HG03521 (cell line): ENCODE measurements around the gene GRID2.

Source experiments
- ATAC-seq: cut with Tn5 transposase; IDR thresholded peaks from one replicate; pipeline ENCODE4 v1.9.1; 2021; ENCODE audit warnings: mild to moderate bottlenecking, moderate library complexity; ENCODE audit not compliant: unreplicated experiment

GRID2 gene

DNA sequence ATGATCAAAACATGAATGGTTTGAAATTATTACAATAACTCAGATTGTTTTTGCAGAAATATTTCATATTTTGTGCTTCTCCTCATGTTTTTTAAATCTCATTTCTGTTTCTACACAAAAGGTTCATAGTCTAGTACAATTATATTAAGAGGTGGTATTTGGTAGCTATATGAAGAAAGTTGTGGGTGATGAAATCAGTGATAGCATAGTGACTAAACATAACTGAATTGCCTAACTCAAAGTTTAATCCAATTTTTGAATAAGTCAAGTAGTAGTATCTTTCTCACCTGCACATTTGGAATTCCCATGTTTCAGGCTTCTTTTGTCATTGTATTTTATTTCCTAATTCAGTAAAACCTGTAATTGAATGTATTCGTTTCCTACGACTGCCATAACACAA lies 648.7 kb downstream of the GRID2 start:
- no peak for ATAC-seq

DNA sequence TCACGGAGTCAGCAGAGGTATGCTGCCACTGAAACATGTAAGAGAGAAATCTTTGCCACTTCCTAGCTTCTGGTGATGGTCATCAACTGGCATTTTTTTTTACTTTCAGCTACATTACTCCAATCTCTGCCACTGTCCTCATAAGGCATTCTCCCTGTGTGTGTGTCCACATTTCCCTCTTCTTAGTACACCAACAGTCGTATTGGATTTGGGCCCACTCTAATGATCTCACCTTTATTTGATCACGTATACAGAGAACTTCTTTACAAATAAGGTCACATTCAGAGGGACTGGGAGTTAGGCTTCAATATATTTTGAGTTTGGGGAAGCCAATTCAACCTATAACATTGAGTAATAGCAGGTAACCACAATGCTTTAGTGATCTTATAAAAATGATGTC lies 649.1 kb downstream of the GRID2 start:
- no peak for ATAC-seq

DNA sequence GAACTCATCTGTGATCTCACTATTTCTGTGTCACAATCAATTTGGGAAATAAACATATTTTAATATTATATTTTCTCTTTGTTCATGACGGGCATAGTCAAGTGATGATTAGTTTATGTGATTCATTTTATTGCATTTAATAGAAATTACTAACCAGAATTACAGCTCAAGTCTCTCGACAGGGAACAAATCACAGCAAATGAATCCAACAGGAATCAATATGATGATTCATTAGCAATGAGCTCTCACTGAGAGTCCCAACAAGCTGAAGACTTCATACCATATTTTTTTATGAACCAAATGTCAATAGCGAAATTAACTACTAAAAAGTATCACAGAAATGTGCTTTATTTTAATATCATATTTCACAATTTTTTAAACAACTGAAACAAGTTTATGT lies 649.7 kb downstream of the GRID2 start:
- ATAC-seq, result no peak

DNA sequence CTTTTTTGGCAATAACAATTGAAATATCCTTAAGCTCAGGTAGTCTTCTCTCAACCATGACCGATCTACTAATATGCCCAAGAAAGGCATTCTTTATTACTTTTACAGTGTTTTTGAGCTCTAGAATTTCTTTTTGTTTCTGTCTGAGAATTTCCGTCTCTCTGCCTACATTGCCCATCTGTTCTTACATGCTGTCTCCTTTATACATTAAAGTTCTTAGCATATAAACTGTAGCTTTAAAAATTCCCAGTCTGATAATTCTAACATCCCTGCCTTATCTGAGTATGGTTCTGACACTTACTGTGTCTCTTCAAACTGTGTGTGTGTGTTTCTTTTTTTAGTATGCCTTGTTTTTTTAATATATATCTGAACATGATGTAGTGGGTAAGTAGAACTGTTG lies 658.1 kb downstream of the GRID2 start:
- ATAC-seq, result no peak

DNA sequence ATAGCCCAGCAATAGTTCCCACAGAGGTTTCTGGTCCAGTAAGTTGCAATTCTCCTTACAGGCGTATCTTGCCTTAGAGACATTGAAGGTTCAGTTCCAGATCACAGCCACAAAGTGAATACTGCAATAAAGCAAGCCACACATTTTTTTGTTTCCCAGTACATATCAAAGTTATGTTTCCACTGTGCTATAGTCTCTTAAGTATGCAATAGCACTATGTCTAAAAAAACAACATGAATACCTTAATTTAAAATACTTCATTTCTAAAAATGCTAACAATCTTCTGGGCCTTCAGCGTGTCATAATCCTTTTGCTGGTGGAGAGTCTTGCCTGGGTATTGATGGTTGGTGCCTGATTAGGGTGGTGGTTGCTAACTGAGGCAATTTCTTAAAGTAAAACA lies 659.1 kb downstream of the GRID2 start:
- ATAC-seq, result no peak

DNA sequence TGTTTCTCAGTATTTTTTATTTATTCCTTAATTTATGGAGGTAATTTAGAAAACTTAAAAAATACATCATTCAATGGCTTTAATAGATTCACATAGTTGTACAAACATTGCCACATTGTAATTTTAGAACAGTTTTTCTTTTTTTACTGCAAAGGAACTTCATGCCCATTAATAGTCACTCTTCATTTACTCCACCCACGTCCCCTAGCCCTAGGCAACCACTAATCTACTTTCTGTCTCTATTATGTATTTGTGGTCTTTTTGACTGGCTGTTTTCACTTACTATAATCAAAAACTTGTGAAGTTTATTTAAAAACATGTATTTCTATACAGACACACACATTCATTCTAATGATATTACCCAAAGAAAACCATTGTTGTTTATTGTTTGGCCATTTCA lies 664.8 kb downstream of the GRID2 start:
- ATAC-seq, result no peak

DNA sequence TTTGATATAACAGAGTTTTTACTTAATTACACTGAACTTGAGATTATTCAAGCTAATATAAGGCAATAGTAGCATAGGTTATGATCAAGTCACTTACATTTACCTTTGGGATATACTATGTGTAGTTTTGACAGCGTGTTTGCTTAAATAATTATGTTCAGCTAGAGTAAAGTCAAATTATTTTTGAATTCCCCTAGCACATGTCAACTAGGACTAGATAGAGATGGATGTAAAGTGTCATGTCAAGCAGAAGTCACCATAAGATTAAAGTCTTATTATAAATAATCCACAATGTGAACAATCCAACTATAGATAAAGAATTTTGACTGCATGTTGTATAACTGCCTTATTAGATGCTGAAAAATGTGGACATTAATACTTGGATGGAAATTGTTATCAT lies 665.2 kb downstream of the GRID2 start:
- ATAC-seq, result no peak

DNA sequence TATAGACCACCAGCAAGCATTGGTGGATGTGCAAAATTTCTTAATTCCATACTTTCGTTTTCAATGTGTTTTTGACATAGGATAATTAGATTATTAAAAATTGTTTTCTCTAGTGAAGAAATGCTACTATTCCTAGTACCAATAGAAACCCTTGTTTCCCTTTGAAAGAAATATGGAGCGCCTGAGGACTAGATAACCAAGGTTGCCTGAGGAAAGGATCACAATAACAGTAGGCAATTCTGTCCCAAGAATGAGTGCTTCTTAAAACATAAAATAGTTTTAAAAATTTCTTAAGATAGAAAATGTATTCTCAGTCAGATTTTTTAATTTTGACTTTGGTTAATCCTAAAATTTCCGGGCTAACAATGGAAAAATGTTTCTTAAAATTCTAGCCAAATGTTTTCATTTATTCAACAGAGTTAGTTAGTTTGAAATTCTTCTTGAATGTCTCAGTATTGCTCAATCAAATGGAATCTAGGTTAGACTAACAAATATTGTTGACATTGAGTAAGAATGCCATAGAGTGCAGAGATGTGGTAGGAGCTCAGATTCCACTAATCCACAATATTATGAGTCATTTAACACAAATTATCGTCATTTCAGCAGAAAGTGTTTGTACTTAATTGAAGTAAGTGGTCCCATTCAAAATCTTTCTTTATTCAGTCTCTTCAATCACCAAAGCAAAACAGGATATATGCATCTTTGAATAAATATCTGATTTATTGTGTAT lies 666.0 kb downstream of the GRID2 start:
- no peak for ATAC-seq

DNA sequence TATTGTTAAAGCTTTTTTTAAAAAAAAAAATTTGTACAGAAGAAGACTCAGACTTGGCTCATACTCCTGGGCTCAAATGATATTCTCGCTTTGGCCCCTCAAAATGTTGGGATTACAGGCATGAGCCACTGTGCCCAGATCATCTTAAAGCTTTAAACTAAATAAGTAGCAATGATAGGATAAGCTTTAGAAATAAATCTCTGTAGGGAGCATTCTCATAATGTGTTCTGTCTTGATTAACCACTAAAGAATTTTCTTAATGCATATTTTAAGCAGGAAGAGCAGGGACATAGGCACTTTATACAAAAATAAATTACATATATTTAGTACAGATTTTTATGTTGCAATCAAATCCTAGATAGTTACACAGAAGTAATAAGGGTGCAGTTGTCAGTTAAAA lies 667.2 kb downstream of the GRID2 start:
- no peak for ATAC-seq

DNA sequence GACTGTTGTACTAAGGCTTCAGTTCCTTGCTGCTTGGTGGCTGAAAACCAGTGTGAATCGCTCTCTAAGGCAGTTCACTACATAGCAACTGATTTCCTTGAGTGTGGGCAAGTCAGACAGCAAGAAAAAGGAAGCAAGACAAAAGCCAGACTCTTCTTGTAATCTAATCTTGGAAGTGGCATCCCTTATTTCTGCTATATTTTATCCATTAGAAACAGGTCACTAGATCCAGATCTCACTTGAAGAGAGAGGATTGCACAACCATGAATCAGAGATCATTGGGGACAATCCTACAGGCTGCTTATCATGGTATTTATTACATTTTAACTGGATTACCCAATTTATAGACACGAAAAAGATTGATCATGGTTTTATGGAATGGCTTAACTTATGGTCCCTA lies 684.5 kb downstream of the GRID2 start:
- no peak for ATAC-seq

DNA sequence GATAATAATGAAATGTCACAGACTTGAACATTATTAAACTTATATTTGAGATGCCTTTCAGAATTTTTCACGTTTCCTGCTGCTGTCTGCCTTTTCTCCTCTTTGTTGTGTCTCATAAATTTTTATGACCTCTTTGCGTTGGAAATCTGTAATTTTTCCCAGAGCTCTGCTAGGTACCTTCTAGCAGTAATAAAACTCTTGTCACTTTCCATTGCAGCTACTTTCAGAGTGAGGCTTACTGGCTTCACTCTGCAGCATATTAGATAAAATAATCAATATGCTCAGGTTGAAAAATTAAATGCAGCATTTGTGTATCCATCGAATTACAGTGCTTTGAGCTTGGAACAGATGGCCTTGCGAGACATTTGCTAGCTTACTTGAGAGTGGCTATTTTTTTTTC lies 689.0 kb downstream of the GRID2 start:
- ATAC-seq, result no peak

DNA sequence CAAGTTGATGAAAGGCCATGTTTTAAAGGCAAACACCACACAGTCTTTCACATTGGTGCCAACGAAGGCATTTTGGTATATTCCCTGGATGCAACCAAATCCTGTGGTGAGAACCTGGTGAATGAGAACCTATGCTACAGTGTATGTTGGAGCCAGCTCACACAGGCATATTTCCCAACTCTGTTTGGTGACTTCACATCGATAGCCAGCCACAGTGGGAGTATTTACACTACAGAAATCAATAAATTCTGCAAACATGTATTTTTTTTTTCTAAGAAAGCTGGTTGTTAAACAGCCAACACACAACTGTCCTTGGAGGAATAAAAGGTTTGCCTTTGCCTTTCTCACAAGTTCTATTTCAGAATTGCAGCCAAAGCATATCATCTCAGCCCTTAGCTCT lies 691.0 kb downstream of the GRID2 start:
- no peak for ATAC-seq

DNA sequence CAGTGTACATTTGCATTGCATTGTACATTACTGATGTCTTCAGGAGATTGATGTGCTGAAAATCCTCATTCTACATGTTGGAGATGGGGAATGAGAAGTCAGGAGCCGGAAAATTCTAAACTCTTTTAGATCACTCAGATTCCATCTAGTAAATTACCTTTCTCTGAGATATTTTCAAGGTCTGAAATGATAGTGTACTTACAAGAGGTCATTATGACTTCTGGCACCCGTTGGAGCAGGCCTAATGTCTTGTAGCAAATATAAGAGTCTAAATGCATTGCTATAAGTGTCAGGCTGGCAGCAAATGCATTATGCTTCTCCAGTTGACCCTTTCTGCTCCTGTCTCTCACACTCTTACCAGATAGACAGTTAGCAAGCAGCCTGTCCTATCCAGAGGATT lies 692.8 kb downstream of the GRID2 start:
- ATAC-seq, result no peak

DNA sequence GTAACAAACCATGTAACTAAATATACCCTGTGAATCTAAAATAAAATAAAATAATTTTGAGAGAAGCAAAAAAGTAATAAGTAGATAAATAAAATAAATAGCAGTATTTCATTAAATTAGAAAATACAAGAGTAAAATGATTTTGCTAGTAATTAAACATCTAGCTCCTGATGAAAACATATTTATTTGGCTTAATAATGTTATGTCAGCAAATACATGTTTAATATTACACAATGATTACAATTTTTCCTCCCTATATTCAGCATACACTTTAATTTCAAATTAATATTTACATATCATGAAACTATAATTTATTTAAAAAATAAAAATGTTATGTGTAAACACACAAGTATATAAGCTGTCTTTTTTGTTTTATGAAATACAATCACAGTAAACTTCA lies 697.1 kb downstream of the GRID2 start:
- ATAC-seq, result no peak

DNA sequence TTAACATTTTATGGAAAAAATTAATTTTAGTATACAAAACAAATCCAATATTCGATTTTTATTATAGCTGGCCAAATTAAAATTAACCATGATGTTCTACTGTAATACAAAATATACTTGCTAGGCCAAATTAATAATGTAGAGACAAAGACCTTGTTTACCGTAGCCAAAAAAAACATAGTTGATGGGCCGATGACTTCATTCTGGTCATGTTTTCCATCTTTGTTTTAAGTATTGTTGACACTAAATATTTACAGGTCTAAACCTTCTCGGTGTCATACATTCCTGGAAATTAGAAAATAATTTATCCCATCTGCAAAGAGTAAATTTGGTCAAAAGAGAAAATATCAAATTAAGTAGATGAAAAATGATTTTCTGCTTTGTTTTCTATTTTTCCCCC lies 698.5 kb downstream of the GRID2 start:
- ATAC-seq, result no peak

DNA sequence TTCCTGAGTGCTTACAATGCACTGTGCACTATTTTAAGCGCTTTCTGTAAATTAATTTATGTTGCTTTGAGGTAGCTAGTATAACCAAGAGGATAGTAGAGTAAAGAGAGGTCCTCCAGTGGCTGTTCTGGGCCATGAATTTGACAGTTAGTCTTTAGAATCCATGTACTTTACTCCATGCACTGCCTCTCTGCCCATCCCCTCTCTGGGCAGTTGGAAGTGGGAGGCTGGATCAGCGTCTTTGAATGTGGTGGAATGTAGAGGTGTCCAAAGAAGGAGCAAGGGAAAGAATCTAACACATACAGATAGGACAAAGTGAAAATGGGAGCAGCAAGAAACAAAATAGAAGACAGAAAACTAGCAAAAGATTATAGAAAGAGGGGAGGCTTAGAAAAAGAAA lies 712.6 kb downstream of the GRID2 start:
- no peak for ATAC-seq

DNA sequence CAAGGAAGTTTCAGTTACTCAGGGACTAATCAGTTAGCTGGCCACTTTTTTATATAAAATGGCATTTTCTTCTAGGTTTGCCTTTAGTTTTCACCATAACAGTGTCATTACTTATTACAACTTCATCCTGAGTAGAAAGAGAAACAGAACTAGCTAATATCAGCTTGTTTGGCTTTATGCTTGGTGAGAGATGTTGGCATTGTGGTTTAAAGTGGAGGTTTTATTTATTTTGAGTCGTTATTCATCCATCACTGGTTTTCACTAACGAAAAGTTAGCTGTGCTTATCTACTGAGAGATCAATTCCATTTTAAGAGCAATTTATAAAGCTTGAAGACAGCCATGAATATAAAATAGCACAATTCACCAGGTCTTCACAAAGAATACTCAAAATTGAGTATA lies 714.5 kb downstream of the GRID2 start:
- no peak for ATAC-seq

DNA sequence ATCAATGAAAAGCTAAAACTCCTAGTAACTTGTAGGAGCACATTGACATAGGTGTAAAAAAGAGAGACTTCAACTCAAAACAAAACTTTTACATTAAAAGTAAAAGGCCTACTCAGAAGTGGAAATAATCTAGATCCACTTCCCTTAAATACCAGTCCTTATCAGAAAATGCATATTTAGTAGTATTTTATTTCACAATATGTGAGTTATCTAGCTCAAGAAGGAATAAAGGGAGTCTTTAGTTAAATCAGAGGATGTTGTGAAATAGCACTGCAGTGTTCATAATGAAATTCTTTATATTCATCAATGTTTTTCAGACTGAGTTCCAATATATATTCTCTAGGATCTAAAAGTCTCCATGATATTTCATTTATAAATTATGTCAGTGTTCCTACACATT lies 715.0 kb downstream of the GRID2 start:
- ATAC-seq, result no peak

DNA sequence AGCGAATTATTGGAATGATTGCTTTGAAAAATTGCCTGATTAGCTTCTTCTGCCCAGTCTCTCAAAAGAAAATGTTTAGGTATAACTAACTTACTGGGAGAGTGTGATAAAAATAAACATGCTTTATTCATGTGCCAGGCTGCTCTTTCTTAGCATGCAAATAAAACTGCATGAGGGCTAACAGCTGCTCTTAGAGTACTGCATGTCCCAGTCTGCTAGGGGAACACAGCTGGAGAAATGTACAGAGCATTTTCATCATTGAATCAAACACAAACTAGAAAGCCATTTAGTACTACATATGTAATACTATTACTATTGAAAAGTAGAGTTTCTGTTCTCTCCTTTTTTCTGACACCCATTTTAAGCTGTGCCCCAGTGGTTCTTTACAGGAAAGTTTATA lies 726.0 kb downstream of the GRID2 start:
- no peak for ATAC-seq

DNA sequence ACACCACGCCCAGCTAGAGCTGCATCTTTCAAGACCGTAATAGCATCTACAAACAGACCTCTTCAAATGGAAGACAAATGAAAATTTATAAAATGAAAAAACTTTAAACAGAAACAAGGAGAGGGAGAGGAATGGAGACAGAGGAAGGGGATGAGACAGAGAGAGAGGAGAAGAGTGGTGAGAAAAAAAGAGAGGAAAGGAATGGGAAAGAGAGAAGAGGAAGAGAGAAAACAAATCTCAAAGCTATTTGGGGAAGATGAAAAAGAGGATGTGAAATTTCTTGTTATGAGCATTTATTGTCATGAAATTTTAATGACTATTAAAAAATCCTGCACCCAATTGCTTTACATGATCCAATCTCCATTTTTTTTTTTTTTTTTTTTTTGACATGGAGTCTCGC lies 726.9 kb downstream of the GRID2 start:
- ATAC-seq, result no peak

DNA sequence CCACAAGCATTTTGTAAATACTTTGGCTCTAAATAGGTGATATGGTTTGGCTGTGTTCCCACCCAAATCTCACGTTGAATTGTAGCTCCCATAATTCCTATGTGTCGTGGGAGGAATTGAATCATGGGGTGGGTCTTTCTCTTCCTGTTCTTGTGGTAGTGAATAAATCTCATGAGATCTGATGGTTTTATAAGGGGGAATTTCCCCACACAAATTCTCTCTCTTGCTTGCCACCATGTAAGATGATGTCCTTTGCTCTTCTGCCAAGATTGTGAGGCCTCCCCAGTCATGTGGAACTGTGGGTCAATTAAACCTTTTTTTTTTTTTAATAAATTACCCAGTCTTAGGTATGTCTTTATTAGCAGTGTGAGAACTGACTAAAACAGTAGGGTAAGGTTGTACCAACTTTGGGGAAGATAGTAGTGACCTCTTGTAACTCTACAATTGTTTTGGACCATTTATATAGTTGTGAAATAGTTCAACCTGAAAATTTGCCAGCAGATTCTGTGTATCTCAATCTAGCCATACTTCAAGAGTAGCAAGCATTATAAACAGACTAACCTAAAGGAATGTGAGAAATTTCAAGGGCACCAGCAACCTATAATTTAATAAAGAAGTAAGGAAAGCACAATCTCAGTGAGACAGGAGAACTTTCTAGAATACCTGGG lies 727.8 kb downstream of the GRID2 start:
- ATAC-seq, result no peak

DNA sequence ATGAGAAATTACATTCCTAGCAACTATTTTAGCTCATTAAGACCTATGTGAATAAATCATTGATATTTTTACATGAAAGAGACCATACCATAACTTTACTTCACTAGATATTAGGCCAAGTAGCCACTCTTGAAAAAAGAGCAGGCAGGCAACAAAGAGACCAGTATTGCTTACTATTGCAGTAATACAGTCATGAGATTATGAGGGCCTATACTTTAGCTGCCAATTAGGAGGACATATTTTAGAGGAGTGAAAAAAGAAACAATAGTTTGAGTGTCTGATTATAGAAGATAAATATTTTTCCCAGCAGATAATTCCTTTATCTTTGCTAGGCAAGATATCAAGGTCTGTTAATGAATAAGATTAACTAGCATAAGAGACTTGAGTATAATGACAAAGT lies 739.0 kb downstream of the GRID2 start:
- ATAC-seq, result no peak

DNA sequence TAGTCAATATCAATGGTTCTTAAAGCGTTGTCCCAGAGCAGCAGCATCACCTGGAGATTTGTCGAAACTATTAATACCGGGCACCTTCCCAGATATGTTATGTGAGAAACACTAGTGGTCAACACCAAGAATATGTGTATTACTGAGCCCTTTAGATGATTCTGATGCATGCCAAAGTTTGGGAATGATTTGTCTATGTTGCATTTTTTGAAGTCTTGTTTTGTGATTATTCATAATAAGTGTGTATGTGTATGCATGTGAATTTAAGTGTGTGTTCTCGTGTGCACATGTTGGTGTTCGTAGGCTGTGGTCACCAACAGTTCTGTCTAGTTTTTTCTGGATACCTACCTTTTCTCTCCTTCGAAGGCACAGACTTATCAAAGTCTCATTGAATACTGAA lies 749.4 kb downstream of the GRID2 start:
- ATAC-seq, result no peak
